NCI-H2171 (cell line): ENCODE data around the gene CDH4.

Experiments used
- DNase-seq: peaks from one replicate; lab custom pipeline; 2025; lab: John Stamatoyannopoulos, UW

Gene CDH4

GRCh38 chr20:61806995-61807394, 554.9 kb downstream of the CDH4 start:
- no peak for DNase-seq

GRCh38 chr20:61807471-61808160, 555.6 kb downstream of the CDH4 start:
- DNase-seq = no peak

- DNase-seq = no peak
Measured at GRCh38 chr20:61808447-61808846, 556.4 kb downstream of the CDH4 start.

- no peak for DNase-seq
Measured at GRCh38 chr20:61809006-61809770, 557.1 kb downstream of the CDH4 start.

GRCh38 chr20:61810066-61810737, 558.1 kb downstream of the CDH4 start:
- no peak for DNase-seq

- no peak for DNase-seq
Measured at GRCh38 chr20:61810738-61811135, 558.7 kb downstream of the CDH4 start.

GRCh38 chr20:61811166-61811565, 559.1 kb downstream of the CDH4 start:
- DNase-seq = no peak

GRCh38 chr20:61812121-61812844, 560.2 kb downstream of the CDH4 start:
- no peak for DNase-seq

- no peak for DNase-seq
Measured at GRCh38 chr20:61812845-61813485, 560.9 kb downstream of the CDH4 start.

GRCh38 chr20:61813791-61814190, 561.7 kb downstream of the CDH4 start:
- no peak for DNase-seq

- DNase-seq = no peak
Measured at GRCh38 chr20:61814244-61814643, 562.2 kb downstream of the CDH4 start.

GRCh38 chr20:61814726-61815125, 562.7 kb downstream of the CDH4 start:
- no peak for DNase-seq

- DNase-seq = no peak
Measured at GRCh38 chr20:61815176-61815575, 563.1 kb downstream of the CDH4 start.

GRCh38 chr20:61815678-61816077, 563.6 kb downstream of the CDH4 start:
- DNase-seq = no peak

GRCh38 chr20:61816606-61817460, 564.8 kb downstream of the CDH4 start:
- no peak for DNase-seq

GRCh38 chr20:61817575-61817974, 565.5 kb downstream of the CDH4 start:
- DNase-seq = no peak

- no peak for DNase-seq
Measured at GRCh38 chr20:61818746-61819573, 566.9 kb downstream of the CDH4 start.

- DNase-seq = no peak
Measured at GRCh38 chr20:61819574-61819846, 567.4 kb downstream of the CDH4 start.

- no peak for DNase-seq
Measured at GRCh38 chr20:61819921-61820825, 568.1 kb downstream of the CDH4 start.
